Keratinocyte (primary cell): ENCODE results near the gene NTHL1. TPM values are rescaled to one million over a fixed set of nuclear protein-coding genes. Genes with fewer than 3 reads are reported as not detected.

Experiments
- DNase-seq: peaks from one replicate; pipeline ENCODE4 v3.0.0-alpha.2; 2011; ENCODE audit warnings: low read depth, missing footprints, low spot score
- FAIRE-seq: peaks from 2 replicates; lab custom pipeline; 2011; peaks lifted over from hg19 to GRCh38; lab: Jason Lieb, UNC
- H2AFZ ChIP-seq: 2 replicates; pipeline ENCODE4 v1.6.0; 2012; ENCODE audit warnings: low read length, control low read depth, inconsistent platforms; ENCODE audit not compliant: control insufficient read depth
- H3K27ac ChIP-seq: 2 replicates; pipeline ENCODE4 v1.5.1; 2011; ENCODE audit warnings: low read length; ENCODE audit not compliant: control insufficient read depth, insufficient read depth
- H3K27me3 ChIP-seq: 3 replicates; pipeline ENCODE4 v1.6.0; 2011; ENCODE audit warnings: low read length; ENCODE audit not compliant: control insufficient read depth, insufficient read depth; ENCODE audit errors: extremely low read depth
- H3K36me3 ChIP-seq, 2 experiments: 2 replicates in 1 of 2; 3 replicates in 1 of 2; pipeline ENCODE4 v1.5.1; 2011; ENCODE audit warnings: low read length in 2 of 2, mild to moderate bottlenecking in 1 of 2; ENCODE audit not compliant: control insufficient read depth in 2 of 2, insufficient read depth in 2 of 2; ENCODE audit errors: extremely low read depth in 1 of 2
- H3K4me1 ChIP-seq: 3 replicates; pipeline ENCODE4 v1.5.1; 2011; ENCODE audit warnings: low read length; ENCODE audit not compliant: control insufficient read depth, insufficient read depth; ENCODE audit errors: extremely low read depth
- H3K4me2 ChIP-seq: 3 replicates; pipeline ENCODE4 v1.6.0; 2011; ENCODE audit warnings: low read depth, low read length; ENCODE audit not compliant: control insufficient read depth, insufficient read depth; ENCODE audit errors: extremely low read depth
- H3K4me3 ChIP-seq, 3 experiments: fragments of 200-600 bp in 1 of 3; sonication (generic) in 1 of 3; 2 replicates in 2 of 3; 3 replicates in 1 of 3; pipeline ENCODE4 v1.5.1; 2011 to 2016; ENCODE audit warnings: low read length in 3 of 3, mild to moderate bottlenecking in 3 of 3, control low read depth in 2 of 3, inconsistent platforms in 1 of 3, low read depth in 1 of 3, mixed read lengths in 1 of 3, mixed run types in 1 of 3, moderate library complexity in 1 of 3; ENCODE audit not compliant: control insufficient read depth in 2 of 3, insufficient read depth in 2 of 3; ENCODE audit errors: extremely low read depth in 1 of 3
- H3K79me2 ChIP-seq: 2 replicates; pipeline ENCODE4 v1.6.0; 2012; ENCODE audit warnings: low read length; ENCODE audit not compliant: control insufficient read depth, insufficient read depth
- H3K9ac ChIP-seq: 3 replicates; pipeline ENCODE4 v1.6.0; 2011; ENCODE audit warnings: low read length; ENCODE audit not compliant: control insufficient read depth, insufficient read depth; ENCODE audit errors: extremely low read depth
- H3K9me1 ChIP-seq: 3 replicates; pipeline ENCODE4 v1.6.0; 2011; ENCODE audit warnings: low read length; ENCODE audit not compliant: control insufficient read depth, insufficient read depth; ENCODE audit errors: extremely low read depth
- H3K9me3 ChIP-seq: 2 replicates; pipeline ENCODE4 v1.5.1; 2012; ENCODE audit warnings: low read depth, low read length; ENCODE audit not compliant: control insufficient read depth
- H4K20me1 ChIP-seq: 3 replicates; pipeline ENCODE4 v1.6.0; 2011; ENCODE audit warnings: low read length; ENCODE audit not compliant: control insufficient read depth, insufficient read depth; ENCODE audit errors: extremely low read depth
- EZH2 ChIP-seq: IDR thresholded peaks from one replicate; pipeline ENCODE4 v1.6.1; 2012; ENCODE audit warnings: inconsistent platforms, mild to moderate bottlenecking, low read length, moderate library complexity
- dilution Hi-C: fragments of 300-500 bp; cut with MboI; formaldehyde crosslinking; loops from one replicate; pipeline ENCODE4 v1.7.0; 2020; ENCODE audit warnings: low sequenced_read_pairs; ENCODE audit not compliant: extremely low pct_ligation_motif_present
- polyA plus RNA-seq, 5 experiments: library from polyadenylated mRNA; depleted of rRNA in 3 of 5; stranded (reverse) in 3 of 5; stranded (forward) in 1 of 5; unstranded in 1 of 5; fragments of >200 nt; gene quantifications; 1 replicate in 1 of 5; 2 replicates in 3 of 5; 3 replicates in 1 of 5; pipeline versions ENCODE4 v1.2.1 to v1.2.3, GENCODE V29; 2011 to 2012; ENCODE audit warnings: missing spikeins in 2 of 5, low read depth in 1 of 5, low replicate concordance in 1 of 5
- TF ChIP-seq, protein P1 (sequence below), 3 experiments: IDR thresholded peaks in 1 of 3; conservative IDR thresholded peaks in 1 of 3; optimal IDR thresholded peaks in 1 of 3; 2 replicates in 2 of 3; 3 replicates in 1 of 3; pipeline versions ENCODE3 to v1.5.1; 2011; ENCODE audit warnings: low read length in 3 of 3, mild to moderate bottlenecking in 3 of 3, moderate library complexity in 2 of 3, control low read depth in 1 of 3, inconsistent platforms in 1 of 3; ENCODE audit not compliant: insufficient read depth in 2 of 3; ENCODE audit errors: extremely low read depth in 1 of 3

The NTHL1 gene
- polyA plus RNA-seq, 1 donor (not counting 4 experiments of a cell fraction or from before 2014, with no cell fraction given), result 8.5 TPM

DNA sequence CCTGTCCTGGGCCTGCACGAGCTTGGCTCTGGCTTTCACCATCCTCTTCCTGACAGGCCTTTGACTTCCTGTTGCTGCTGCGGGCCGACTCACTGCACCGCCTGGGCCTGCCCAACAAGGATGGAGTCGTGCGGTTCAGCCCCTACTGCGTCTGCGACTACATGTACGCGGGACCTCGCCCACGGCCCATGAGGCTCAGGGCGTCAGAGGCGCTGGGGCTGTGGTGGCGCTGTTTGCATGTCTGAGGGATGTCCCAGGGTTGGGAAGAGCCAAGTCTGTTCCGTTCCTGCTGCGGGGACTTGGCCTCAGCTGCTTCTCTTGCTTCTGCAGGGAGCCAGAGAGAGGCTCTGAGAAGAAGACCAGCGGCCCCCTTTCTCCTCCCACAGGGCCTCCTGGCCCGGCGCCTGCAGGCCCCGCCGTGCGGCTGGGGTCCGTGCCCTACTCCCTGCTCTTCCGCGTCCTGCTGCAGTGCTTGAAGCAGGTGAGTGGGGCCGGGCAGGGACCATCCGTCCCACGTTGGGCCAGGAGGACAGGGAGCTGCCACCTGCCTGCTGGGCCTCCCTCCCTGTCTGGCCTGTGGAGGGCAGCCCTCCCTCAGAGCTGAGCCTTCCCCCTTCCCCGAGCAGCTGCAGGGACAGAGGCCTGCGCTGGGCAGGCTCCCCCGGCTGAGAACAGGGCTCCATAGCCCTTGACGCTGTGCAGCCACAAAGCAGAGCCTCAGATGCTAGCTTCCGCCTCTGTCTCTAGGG lies 24.0 kb upstream of the NTHL1 start:
- H3K4me2 ChIP-seq, result no peak overlapping the region
- H3K27me3 ChIP-seq, result no peaks in the 10 kb centered on the region
- no peak for FAIRE-seq
- no peak overlapping the region for H3K27ac ChIP-seq
- no peak for DNase-seq
- H3K9me1 ChIP-seq, result no peaks in the 10 kb centered on the region
- no peaks in the 10 kb centered on the region for H4K20me1 ChIP-seq
- H3K4me3 ChIP-seq, result no peak overlapping the region
- dilution Hi-C loops, result no loop called here
- H3K4me1 ChIP-seq, result no peaks in the 10 kb centered on the region
- no peak overlapping the region for H3K9ac ChIP-seq
- H3K36me3 ChIP-seq, result peaks cover 8 to 27% of the 10 kb centered on the region in 2 experiments
- H3K79me2 ChIP-seq, result no peaks in the 10 kb centered on the region
- TF ChIP-seq, protein P1, sequence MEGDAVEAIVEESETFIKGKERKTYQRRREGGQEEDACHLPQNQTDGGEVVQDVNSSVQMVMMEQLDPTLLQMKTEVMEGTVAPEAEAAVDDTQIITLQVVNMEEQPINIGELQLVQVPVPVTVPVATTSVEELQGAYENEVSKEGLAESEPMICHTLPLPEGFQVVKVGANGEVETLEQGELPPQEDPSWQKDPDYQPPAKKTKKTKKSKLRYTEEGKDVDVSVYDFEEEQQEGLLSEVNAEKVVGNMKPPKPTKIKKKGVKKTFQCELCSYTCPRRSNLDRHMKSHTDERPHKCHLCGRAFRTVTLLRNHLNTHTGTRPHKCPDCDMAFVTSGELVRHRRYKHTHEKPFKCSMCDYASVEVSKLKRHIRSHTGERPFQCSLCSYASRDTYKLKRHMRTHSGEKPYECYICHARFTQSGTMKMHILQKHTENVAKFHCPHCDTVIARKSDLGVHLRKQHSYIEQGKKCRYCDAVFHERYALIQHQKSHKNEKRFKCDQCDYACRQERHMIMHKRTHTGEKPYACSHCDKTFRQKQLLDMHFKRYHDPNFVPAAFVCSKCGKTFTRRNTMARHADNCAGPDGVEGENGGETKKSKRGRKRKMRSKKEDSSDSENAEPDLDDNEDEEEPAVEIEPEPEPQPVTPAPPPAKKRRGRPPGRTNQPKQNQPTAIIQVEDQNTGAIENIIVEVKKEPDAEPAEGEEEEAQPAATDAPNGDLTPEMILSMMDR (optimal IDR thresholded peaks at IDR 0.05 in 1 of 3, IDR thresholded peaks at IDR 0.05 in 1 of 3, conservative IDR thresholded peaks at IDR 0.05 in 1 of 3; ENCODE audit: extremely low read depth in 1 of 3, insufficient read depth in 2 of 3, low read length in 3 of 3), result peak in 1 of 3 experiments; percentile 42
- TF ChIP-seq EZH2, result no peak
- H2AFZ ChIP-seq, result no peak overlapping the region
- no peaks in the 10 kb centered on the region for H3K9me3 ChIP-seq

GRCh38 chr16:2070576-2071453 lies 23.2 kb upstream of the NTHL1 start:
- DNase-seq, result no peak
- Histone ChIP-seq H4K20me1 (no peaks in the 10 kb centered on the region), H3K4me1 (no peaks in the 10 kb centered on the region), H3K9me1 (no peaks in the 10 kb centered on the region), H3K79me2 (no peaks in the 10 kb centered on the region), H3K27ac (no peak overlapping the region), H2AFZ (no peak overlapping the region), H3K9ac (no peak overlapping the region), H3K27me3 (no peaks in the 10 kb centered on the region), H3K9me3 (no peaks in the 10 kb centered on the region), H3K36me3 (peaks cover 15 to 28% of the 10 kb centered on the region in 2 experiments), H3K4me2 (no peak overlapping the region), H3K4me3 (no peak overlapping the region)
- TF ChIP-seq, protein P1 (optimal IDR thresholded peaks at IDR 0.05 in 1 of 3, IDR thresholded peaks at IDR 0.05 in 1 of 3, conservative IDR thresholded peaks at IDR 0.05 in 1 of 3; ENCODE audit: extremely low read depth in 1 of 3, insufficient read depth in 2 of 3, low read length in 3 of 3), result no peak
- TF ChIP-seq EZH2, result no peak
- no peak for FAIRE-seq
- dilution Hi-C loops, result no loop called here
